ENCODE results near the gene HNRNPD.
"Not testable (repeated sequence)": the region's sequence is repeated elsewhere in the genome, so short reads cannot be mapped to it uniquely, and the experiment has no call there.

HNRNPD gene

GRCh38 chr4:82331814-82332213 is 42.0 kb downstream of the HNRNPD start:
- Histone ChIP-seq H3K4me3 (replicated peaks; ENCODE audit: insufficient read depth, low read length) (no peak overlapping the region), H3K27me3 (ENCODE audit: insufficient read depth, poor library complexity, severe bottlenecking) (no peaks in the 10 kb centered on the region), H3K27ac (replicated peaks) (no peak overlapping the region)
- DNase-seq (ENCODE audit: low read depth in 1 of 2, low spot score in 1 of 2), result no peak
- TF ChIP-seq POLR2AphosphoS5 (IDR thresholded peaks at IDR 0.05; ENCODE audit: low read depth), result no peak
- no peak for TF ChIP-seq SPI1 (IDR thresholded peaks at IDR 0.05; ENCODE audit: borderline replicate concordance, low read depth)
- no peak for TF ChIP-seq GABPA (IDR thresholded peaks at IDR 0.05; ENCODE audit: low read depth)
- TF ChIP-seq CTCF (IDR thresholded peaks at IDR 0.05; ENCODE audit: insufficient read depth, low read length), result no peak

GRCh38 chr4:82320351-82320750 is 53.4 kb downstream of the HNRNPD start:
- TF ChIP-seq REST (IDR thresholded peaks at IDR 0.05; ENCODE audit: insufficient replicate concordance, low read depth) (no peak), CTCF (IDR thresholded peaks at IDR 0.05; ENCODE audit: insufficient read depth, low read length) (no peak), POLR2AphosphoS5 (IDR thresholded peaks at IDR 0.05; ENCODE audit: low read depth) (no peak), GABPA (IDR thresholded peaks at IDR 0.05; ENCODE audit: low read depth) (no peak), SPI1 (IDR thresholded peaks at IDR 0.05; ENCODE audit: borderline replicate concordance, low read depth) (no peak)
- no peak for DNase-seq (ENCODE audit: low read depth in 1 of 2, low spot score in 1 of 2)
- Histone ChIP-seq H3K4me3 (replicated peaks; ENCODE audit: insufficient read depth, low read length) (no peak overlapping the region), H3K27ac (replicated peaks) (no peak overlapping the region), H3K27me3 (ENCODE audit: insufficient read depth, poor library complexity, severe bottlenecking) (no peaks in the 10 kb centered on the region)

GRCh38 chr4:82303063-82303462 is 70.7 kb downstream of the HNRNPD start:
- H3K27ac ChIP-seq (replicated peaks); H3K4me3 ChIP-seq (replicated peaks; ENCODE audit: insufficient read depth, low read length); DNase-seq (ENCODE audit: low read depth in 1 of 2, low spot score in 1 of 2); H3K27me3 ChIP-seq (ENCODE audit: insufficient read depth, poor library complexity, severe bottlenecking): not testable (repeated sequence)
